GM23338 (cell line): Measurements from ENCODE around the gene MIAT.

Source experiments
- EZH2 ChIP-seq: fragments of 200-600 bp; sonication (generic); IDR thresholded peaks from one replicate; pipeline ENCODE4 v1.8.0; 2017; ENCODE audit warnings: antibody characterized with exemption, mild to moderate bottlenecking, low read depth; ENCODE audit not compliant: unreplicated experiment
- JUNB ChIP-seq: IDR thresholded peaks from one replicate; pipeline ENCODE4 v1.6.1; 2016; ENCODE audit warnings: antibody characterized with exemption; ENCODE audit not compliant: unreplicated experiment
- TF ChIP-seq, protein P1 (sequence below), 2 experiments: fragments of 200-600 bp in 1 of 2; sonication (generic) in 1 of 2; conservative IDR thresholded peaks; 2 replicates each; pipeline versions ENCODE4 v1.5.1 to v1.6.1; 2016 to 2017; ENCODE audit warnings: antibody characterized with exemption in 2 of 2, low read depth in 2 of 2, mild to moderate bottlenecking in 2 of 2, moderate library complexity in 1 of 2

DNA sequence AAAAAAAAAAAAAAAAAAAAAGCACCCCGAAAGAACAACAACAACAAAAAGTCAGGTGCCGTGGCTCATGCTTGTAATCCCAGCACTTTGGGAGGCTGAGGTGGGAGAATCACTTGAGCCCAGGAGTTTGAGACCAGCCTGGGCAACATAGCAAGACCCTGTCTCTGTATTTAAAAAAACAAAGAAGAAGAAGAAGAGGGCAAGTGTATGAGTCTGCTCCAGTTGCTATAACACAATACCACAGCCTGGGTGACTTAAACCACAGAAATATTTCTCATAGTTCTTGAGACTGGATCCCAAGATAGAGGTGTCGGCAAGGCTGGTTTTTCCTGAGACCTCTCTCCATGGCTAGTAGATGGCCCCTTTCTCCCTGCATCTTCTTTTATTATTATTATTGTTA lies 23.2 kb upstream of the MIAT start:
- TF ChIP-seq JUNB: no peak
- TF ChIP-seq EZH2: no peak
- TF ChIP-seq, protein P1, sequence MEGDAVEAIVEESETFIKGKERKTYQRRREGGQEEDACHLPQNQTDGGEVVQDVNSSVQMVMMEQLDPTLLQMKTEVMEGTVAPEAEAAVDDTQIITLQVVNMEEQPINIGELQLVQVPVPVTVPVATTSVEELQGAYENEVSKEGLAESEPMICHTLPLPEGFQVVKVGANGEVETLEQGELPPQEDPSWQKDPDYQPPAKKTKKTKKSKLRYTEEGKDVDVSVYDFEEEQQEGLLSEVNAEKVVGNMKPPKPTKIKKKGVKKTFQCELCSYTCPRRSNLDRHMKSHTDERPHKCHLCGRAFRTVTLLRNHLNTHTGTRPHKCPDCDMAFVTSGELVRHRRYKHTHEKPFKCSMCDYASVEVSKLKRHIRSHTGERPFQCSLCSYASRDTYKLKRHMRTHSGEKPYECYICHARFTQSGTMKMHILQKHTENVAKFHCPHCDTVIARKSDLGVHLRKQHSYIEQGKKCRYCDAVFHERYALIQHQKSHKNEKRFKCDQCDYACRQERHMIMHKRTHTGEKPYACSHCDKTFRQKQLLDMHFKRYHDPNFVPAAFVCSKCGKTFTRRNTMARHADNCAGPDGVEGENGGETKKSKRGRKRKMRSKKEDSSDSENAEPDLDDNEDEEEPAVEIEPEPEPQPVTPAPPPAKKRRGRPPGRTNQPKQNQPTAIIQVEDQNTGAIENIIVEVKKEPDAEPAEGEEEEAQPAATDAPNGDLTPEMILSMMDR (conservative IDR thresholded peaks at IDR 0.05; ENCODE audit: low read depth in 2 of 2): no peak
